ENCODE data around the gene DEPP1. TPM values are rescaled to one million over a fixed set of nuclear protein-coding genes. Genes with fewer than 3 reads are reported as not detected.

DEPP1 gene
- total RNA-seq, 4 donors from 2014 or later: 48.3 to 428 (median 103) TPM

GRCh38 chr10:44994752-44995530 lies 16.3 kb upstream of the DEPP1 start:
- 67% methylated on average over 5 of the region's 9 CpGs; no CpG with 5 or more reads in 1 of the 2 donors for WGBS, 2 donors (ENCODE audit: low coverage in 1 of 2)

GRCh38 chr10:44993922-44994751 lies 15.5 kb upstream of the DEPP1 start:
- Histone ChIP-seq H3K9me3 (no peaks in the 10 kb centered on the region), H3K27me3 (no peaks in the 10 kb centered on the region), H3K4me1 (peaks cover 10 to 99% (median 37%) of the 10 kb centered on the region in 3 donors), H3K27ac (peak overlapping the region in 3 of 4 donors; percentile 44 to 95 (median 94)), H3K36me3 (peaks cover 0 to 49% of the 10 kb centered on the region in 2 donors), H3K4me3 (no peak overlapping the region)
- no peak for TF ChIP-seq POLR2A (IDR thresholded peaks at IDR 0.05)
- TF ChIP-seq EP300 (IDR thresholded peaks at IDR 0.05): no peak
- TF ChIP-seq POLR2AphosphoS5 (IDR thresholded peaks at IDR 0.05): no peak
- no peak for TF ChIP-seq CTCF (IDR thresholded peaks at IDR 0.05)
- 65 to 66% methylated on average over 4 to 6 of the region's 11 CpGs for WGBS, 2 donors (ENCODE audit: low coverage in 1 of 2)
- no peak for ATAC-seq

More at GRCh38 chr10:44994752-44995530, 16.3 kb upstream of the DEPP1 start:
- Histone ChIP-seq H3K36me3 (peaks cover 0 to 41% of the 10 kb centered on the region in 2 donors), H3K4me3 (no peak overlapping the region), H3K27me3 (no peaks in the 10 kb centered on the region), H3K4me1 (peaks cover 10 to 100% (median 40%) of the 10 kb centered on the region in 3 donors), H3K9me3 (no peaks in the 10 kb centered on the region), H3K27ac (peak overlapping the region; percentile 74 to 97 (median 94))
- no peak for TF ChIP-seq EP300 (IDR thresholded peaks at IDR 0.05)
- TF ChIP-seq CTCF (IDR thresholded peaks at IDR 0.05): no peak
- no peak for TF ChIP-seq POLR2AphosphoS5 (IDR thresholded peaks at IDR 0.05)
- TF ChIP-seq POLR2A (IDR thresholded peaks at IDR 0.05): no peak
- ATAC-seq: no peak

- Histone ChIP-seq H3K9me3 (no peaks in the 10 kb centered on the region), H3K27ac (peak overlapping the region in 3 of 4 donors; percentile 44 to 95 (median 94)), H3K36me3 (peaks cover 0 to 56% of the 10 kb centered on the region in 2 donors), H3K27me3 (no peaks in the 10 kb centered on the region), H3K4me3 (no peak overlapping the region), H3K4me1 (peaks cover 10 to 92% (median 37%) of the 10 kb centered on the region in 3 donors)
- WGBS, 2 donors (ENCODE audit: low coverage in 1 of 2): 86 to 100% methylated on average over 1 to 4 of the region's 14 CpGs
- ATAC-seq: no peak
- TF ChIP-seq POLR2AphosphoS5 (IDR thresholded peaks at IDR 0.05) (no peak), POLR2A (IDR thresholded peaks at IDR 0.05) (no peak), EP300 (IDR thresholded peaks at IDR 0.05) (no peak), CTCF (IDR thresholded peaks at IDR 0.05) (no peak)
Measured at GRCh38 chr10:44993226-44993921, 14.8 kb upstream of the DEPP1 start.

- H3K9me3 ChIP-seq: no peaks in the 10 kb centered on the region
- ATAC-seq: no peak
- H3K27ac ChIP-seq: peak overlapping the region in 3 of 4 donors; percentile 44 to 95 (median 94)
- peaks cover 0 to 62% of the 10 kb centered on the region in 2 donors for H3K36me3 ChIP-seq
- no peak overlapping the region for H3K4me3 ChIP-seq
- 80 to 89% methylated on average over 3 to 4 of the region's 8 CpGs for WGBS, 2 donors (ENCODE audit: low coverage in 1 of 2)
- H3K27me3 ChIP-seq: no peaks in the 10 kb centered on the region
- peaks cover 10 to 86% (median 37%) of the 10 kb centered on the region in 3 donors for H3K4me1 ChIP-seq
- TF ChIP-seq CTCF (IDR thresholded peaks at IDR 0.05) (no peak), POLR2A (IDR thresholded peaks at IDR 0.05) (no peak), EP300 (IDR thresholded peaks at IDR 0.05) (no peak), POLR2AphosphoS5 (IDR thresholded peaks at IDR 0.05) (no peak)
Measured at GRCh38 chr10:44992732-44993225, 14.2 kb upstream of the DEPP1 start.
